GM19463 (cell line): ENCODE measurements around the gene CDK5RAP3.

Experiments
- ATAC-seq: cut with Tn5 transposase; IDR thresholded peaks from one replicate; pipeline ENCODE4 v1.9.1; 2021; ENCODE audit warnings: mild to moderate bottlenecking, moderate library complexity; ENCODE audit not compliant: unreplicated experiment

CDK5RAP3 gene

DNA sequence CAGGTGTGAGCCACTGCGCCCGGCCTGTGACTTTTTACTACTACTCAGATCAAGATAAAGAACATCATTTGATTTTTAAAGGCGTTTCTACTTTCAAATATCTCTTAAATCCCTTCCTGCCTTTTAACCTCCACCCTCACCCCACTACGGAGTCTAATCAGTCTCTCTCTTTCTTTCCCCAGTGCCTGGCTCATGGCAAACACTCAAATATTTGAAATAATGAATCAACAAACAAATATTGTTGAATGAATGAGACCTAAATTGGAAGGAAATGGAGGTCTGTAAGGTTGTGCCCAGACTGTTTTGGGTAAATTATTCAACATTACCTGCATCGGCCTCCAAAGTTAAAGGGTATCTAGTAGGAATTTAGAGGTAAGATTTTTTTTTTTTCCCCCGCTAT, 52.0 kb downstream of the CDK5RAP3 start:
- ATAC-seq, result no peak

DNA sequence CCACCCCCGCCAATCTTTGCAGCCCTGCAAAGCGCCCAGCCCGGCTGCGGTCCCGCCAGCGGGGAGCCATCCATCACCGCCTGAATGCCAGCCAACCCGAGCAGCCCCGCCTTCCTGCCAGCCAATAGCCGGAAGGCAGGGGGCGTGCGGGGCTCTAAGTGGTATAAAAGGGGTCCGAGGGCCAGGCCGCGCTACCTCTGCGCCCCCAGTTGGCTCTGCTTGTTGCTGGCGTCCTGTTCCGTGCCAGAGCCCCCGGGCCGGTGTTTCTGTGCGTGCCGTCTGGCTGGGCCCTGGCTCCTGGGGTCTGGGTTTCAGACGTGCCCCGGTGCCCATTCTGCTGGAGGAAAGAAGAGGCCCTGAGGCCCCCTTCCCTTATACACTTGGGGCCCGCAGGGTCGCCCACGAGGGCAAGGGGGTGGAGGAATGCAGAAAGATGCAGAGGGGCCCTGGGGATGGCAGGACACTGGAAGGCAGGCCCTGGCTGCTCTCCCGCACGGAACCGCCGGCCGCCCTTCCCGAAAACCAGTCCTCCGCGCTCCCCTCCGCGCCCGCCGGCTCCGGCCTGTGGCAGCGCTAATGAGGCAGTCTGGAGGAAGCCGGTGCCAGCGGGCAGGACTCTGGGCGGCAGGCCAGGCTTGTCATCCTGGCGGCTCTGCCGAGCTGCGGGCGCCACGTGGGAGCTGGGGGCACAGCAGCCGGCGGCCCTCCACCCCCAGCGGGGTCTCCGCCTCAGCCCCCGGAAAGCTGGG, 52.7 kb downstream of the CDK5RAP3 start:
- no peak for ATAC-seq

DNA sequence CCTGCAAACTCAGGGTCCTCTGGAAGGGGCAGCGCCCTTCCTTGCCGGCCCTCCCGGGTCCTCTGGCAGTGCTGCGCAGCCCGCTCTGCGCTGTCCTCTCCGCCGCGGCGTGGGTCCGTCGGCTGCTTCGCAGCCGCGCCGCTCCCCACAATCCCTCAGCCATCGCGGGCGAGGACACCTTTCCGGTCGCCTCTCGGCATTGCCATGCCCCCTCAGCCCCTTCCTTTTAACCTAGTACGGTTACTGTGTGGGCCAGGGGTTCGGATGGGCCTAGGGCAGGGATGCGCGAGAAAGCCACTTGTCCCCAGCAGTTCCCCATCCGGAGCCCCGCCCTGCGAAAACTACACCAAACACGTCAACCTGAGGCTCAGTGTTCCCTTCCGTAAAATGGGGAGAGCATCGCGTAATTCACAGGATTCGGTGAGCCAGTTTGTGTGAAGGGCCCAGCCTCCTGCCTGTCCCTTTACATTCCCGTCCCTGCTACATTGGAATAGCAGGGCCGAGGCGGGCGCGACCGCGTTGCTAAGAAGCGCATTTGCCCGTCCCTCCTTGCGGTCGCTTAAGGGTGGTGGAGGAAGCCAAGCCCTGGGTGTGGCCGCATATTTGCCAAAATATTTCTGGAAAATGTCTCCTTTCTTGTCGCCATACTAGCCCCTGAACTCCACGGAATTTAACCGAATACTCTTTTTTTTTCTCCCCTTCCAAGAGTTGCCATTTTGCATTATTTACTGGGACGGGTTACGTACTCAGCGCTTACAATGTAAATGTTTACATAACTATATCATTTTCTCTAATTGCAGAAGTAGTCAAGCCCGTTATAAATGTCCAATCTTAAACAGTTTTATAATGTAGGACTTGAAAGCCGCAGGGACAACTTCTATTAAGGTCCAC, 53.5 kb downstream of the CDK5RAP3 start:
- no peak for ATAC-seq

DNA sequence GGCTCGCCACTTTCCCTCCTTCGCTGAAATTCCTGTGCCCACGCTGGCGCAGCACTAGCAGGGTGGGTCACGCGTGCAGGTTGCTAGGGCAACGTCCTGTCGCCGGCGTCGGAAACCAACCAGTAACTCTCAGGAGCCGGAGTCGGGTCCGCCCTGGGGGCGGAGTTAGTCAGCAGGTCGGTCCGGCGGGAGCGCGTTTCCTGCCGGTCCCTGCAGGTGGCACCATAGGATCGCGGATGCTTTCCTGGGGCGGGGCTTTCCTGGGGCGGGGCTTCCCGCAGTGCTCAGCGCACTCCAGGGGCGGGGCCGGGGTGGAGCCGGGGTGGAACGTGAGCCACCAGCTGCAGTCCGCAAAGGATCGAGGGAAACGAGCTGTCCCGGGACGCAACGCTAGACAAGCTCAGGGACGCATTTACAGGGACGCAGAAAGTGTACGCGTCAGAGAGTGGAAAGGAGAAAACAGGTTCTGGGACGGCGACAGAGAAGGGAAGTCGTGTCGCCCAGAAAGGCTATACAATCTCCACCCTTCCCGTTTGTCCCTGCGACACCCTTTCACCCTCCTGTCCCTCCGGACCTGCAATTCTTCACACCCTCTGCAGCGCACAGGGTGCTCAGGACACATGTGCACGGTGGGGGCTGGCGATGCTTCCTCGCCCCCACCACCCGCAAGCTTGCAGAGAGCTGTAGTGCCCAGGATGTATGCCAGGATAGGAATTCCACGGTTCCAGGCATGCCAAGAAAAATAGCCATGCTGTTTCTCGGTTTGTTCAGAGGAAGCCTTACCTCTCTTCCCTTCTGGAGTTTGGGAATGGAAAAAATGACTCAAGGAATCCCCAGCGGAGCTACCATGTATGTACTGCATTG, 54.4 kb downstream of the CDK5RAP3 start:
- ATAC-seq, result peak; percentile 82

- ATAC-seq, result no peak
Observed at GRCh38 chr17:48025904-48026501, 55.1 kb downstream of the CDK5RAP3 start.

- ATAC-seq, result no peak
Observed at GRCh38 chr17:48026502-48027321, 55.8 kb downstream of the CDK5RAP3 start.

GRCh38 chr17:48027322-48027981, 56.5 kb downstream of the CDK5RAP3 start:
- ATAC-seq, result no peak

GRCh38 chr17:48028736-48029135, 57.8 kb downstream of the CDK5RAP3 start:
- ATAC-seq, result no peak

DNA sequence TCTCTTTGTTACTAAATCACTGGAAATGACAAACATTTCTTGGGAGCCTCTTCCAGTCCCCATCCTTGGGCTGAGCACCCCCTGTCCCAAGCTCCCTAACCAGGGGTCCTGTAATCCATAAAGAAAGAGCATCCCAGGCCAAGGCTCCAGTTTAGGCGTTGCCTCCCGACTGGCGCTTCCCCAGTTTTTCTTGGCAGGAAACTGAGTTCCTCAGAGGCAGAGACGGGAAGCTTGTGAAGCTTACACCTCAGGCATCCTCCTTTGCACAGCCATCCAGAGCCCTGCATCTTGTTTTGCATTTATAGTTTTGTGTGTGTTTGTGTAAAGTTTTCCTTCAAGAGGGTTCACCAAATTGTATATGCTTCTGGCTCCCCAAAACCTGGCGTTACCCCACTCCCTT, 59.6 kb downstream of the CDK5RAP3 start:
- no peak for ATAC-seq
